Activated T-helper 2 cell treated with anti-CD3 and anti-CD28 coated beads, Interferon-gamma antibody, Interleukin-2, Interleukin-4, amounts not matched to agents 10 μg/mL and 5 μg/mL and 100 μg/mL, durations not matched to agents 14 hours and 24 hours and 36 hours (primary cell): ENCODE results near the gene FAM120C. TPM values are rescaled to one million over a fixed set of nuclear protein-coding genes. Genes with fewer than 3 reads are reported as not detected.

ENCODE experiments used
- DNase-seq: peaks from one replicate; pipeline ENCODE4 v3.0.0; 2021; ENCODE audit warnings: low spot score
- H3K27ac Mint-ChIP-seq: one replicate; pipeline ENCODE4 v1.8.0; 2021; ENCODE audit warnings: mixed read lengths
- H3K27me3 Mint-ChIP-seq: one replicate; pipeline ENCODE4 v1.8.0; 2021; ENCODE audit warnings: low read depth, mixed read lengths
- H3K36me3 Mint-ChIP-seq: one replicate; pipeline ENCODE4 v1.8.0; 2021; ENCODE audit warnings: low read depth, mixed read lengths
- H3K4me1 Mint-ChIP-seq: one replicate; pipeline ENCODE4 v1.8.0; 2021; ENCODE audit warnings: low read depth, mixed read lengths
- H3K4me3 Mint-ChIP-seq: one replicate; pipeline ENCODE4 v1.8.0; 2021; ENCODE audit warnings: low read depth, mild to moderate bottlenecking, moderate library complexity, mixed read lengths
- H3K9me3 Mint-ChIP-seq: one replicate; pipeline ENCODE4 v1.8.0; 2021; ENCODE audit warnings: mixed read lengths
- intact Hi-C: fragments of 100-400 bp; cut with micrococcal nuclease; formaldehyde crosslinking; loops from one replicate; pipeline ENCODE4 v1.15.1; 2023
- total RNA-seq: library from RNA; stranded (reverse); gene quantifications from 2 replicates; pipeline ENCODE4 v1.2.3, GENCODE V29; 2022

FAM120C gene
- total RNA-seq, 1 donor from 2014 or later, result 10.0 TPM

GRCh38 chrX:54181202-54181953, 1.7 kb downstream of the FAM120C start:
- Mint-ChIP-seq H3K36me3 (peaks cover 49% of the 10 kb centered on the region), H3K27me3 (no peaks in the 10 kb centered on the region), H3K4me1 (peaks cover 53% of the 10 kb centered on the region), H3K27ac (peak overlapping the region; percentile 81), H3K9me3 (no peaks in the 10 kb centered on the region), H3K4me3 (peak overlapping the region; percentile 86)
- intact Hi-C loops, result loop anchor here (5.0 to 10.0 kb wide), 2 partner anchors 353 to 626 kb away; partner anchors contain the start of genes GNL3L and MAGED2
- DNase-seq, result no peak

GRCh38 chrX:54180403-54180802, 2.7 kb downstream of the FAM120C start:
- Mint-ChIP-seq H3K27ac (no peak overlapping the region), H3K27me3 (no peaks in the 10 kb centered on the region), H3K4me1 (peaks cover 53% of the 10 kb centered on the region), H3K36me3 (peaks cover 49% of the 10 kb centered on the region), H3K9me3 (no peaks in the 10 kb centered on the region), H3K4me3 (peak overlapping the region; percentile 30)
- intact Hi-C loops, result loop anchor here (5.0 to 10.0 kb wide), 2 partner anchors 354 to 627 kb away; partner anchors contain the start of genes GNL3L and MAGED2
- DNase-seq, result no peak

- peaks cover 62% of the 10 kb centered on the region for H3K36me3 Mint-ChIP-seq
- H3K9me3 Mint-ChIP-seq, result no peaks in the 10 kb centered on the region
- H3K27ac Mint-ChIP-seq, result peak overlapping the region; percentile 30
- H3K4me3 Mint-ChIP-seq, result no peak overlapping the region
- H3K4me1 Mint-ChIP-seq, result peaks cover 51% of the 10 kb centered on the region
- intact Hi-C loops, result no loop called here
- H3K27me3 Mint-ChIP-seq, result no peaks in the 10 kb centered on the region
- no peak for DNase-seq
Measured at GRCh38 chrX:54178100-54178940, 4.7 kb downstream of the FAM120C start.

- no peak for DNase-seq
- H3K27ac Mint-ChIP-seq, result no peak overlapping the region
- intact Hi-C loops, result no loop called here
- H3K36me3 Mint-ChIP-seq, result peaks cover 62% of the 10 kb centered on the region
- no peaks in the 10 kb centered on the region for H3K9me3 Mint-ChIP-seq
- peaks cover 51% of the 10 kb centered on the region for H3K4me1 Mint-ChIP-seq
- no peaks in the 10 kb centered on the region for H3K27me3 Mint-ChIP-seq
- no peak overlapping the region for H3K4me3 Mint-ChIP-seq
Measured at GRCh38 chrX:54177306-54177705, 5.7 kb downstream of the FAM120C start.

GRCh38 chrX:54173791-54174190, 9.3 kb downstream of the FAM120C start:
- intact Hi-C loops, result no loop called here
- Mint-ChIP-seq H3K36me3 (peaks cover 33% of the 10 kb centered on the region), H3K9me3 (no peaks in the 10 kb centered on the region), H3K27me3 (no peaks in the 10 kb centered on the region), H3K4me3 (no peak overlapping the region), H3K4me1 (peaks cover 18% of the 10 kb centered on the region), H3K27ac (no peak overlapping the region)
- no peak for DNase-seq

- no peak for DNase-seq
- Mint-ChIP-seq H3K27ac (no peak overlapping the region), H3K27me3 (no peaks in the 10 kb centered on the region), H3K9me3 (no peaks in the 10 kb centered on the region), H3K36me3 (peaks cover 25% of the 10 kb centered on the region), H3K4me1 (peaks cover 9% of the 10 kb centered on the region), H3K4me3 (no peak overlapping the region)
- intact Hi-C loops, result no loop called here
Measured at GRCh38 chrX:54172455-54172854, 10.6 kb downstream of the FAM120C start.

- H3K9me3 Mint-ChIP-seq, result no peaks in the 10 kb centered on the region
- H3K4me3 Mint-ChIP-seq, result no peak overlapping the region
- peaks cover 18% of the 10 kb centered on the region for H3K36me3 Mint-ChIP-seq
- intact Hi-C loops, result no loop called here
- peaks cover 1% of the 10 kb centered on the region for H3K4me1 Mint-ChIP-seq
- no peaks in the 10 kb centered on the region for H3K27me3 Mint-ChIP-seq
- no peak overlapping the region for H3K27ac Mint-ChIP-seq
- no peak for DNase-seq
Measured at GRCh38 chrX:54171527-54172250, 11.4 kb downstream of the FAM120C start.

- H3K27me3 Mint-ChIP-seq, result no peaks in the 10 kb centered on the region
- H3K9me3 Mint-ChIP-seq, result no peaks in the 10 kb centered on the region
- intact Hi-C loops, result no loop called here
- H3K36me3 Mint-ChIP-seq, result peaks cover 16% of the 10 kb centered on the region
- H3K4me1 Mint-ChIP-seq, result no peaks in the 10 kb centered on the region
- H3K4me3 Mint-ChIP-seq, result no peak overlapping the region
- H3K27ac Mint-ChIP-seq, result no peak overlapping the region
- no peak for DNase-seq
Measured at GRCh38 chrX:54171091-54171490, 12.0 kb downstream of the FAM120C start.

- intact Hi-C loops, result no loop called here
- Mint-ChIP-seq H3K4me1 (no peaks in the 10 kb centered on the region), H3K27ac (no peak overlapping the region), H3K4me3 (no peak overlapping the region), H3K9me3 (no peaks in the 10 kb centered on the region), H3K27me3 (no peaks in the 10 kb centered on the region), H3K36me3 (peaks cover 2% of the 10 kb centered on the region)
- DNase-seq, result no peak
Measured at GRCh38 chrX:54166915-54167314, 16.1 kb downstream of the FAM120C start.

GRCh38 chrX:54157561-54157960, 25.5 kb downstream of the FAM120C start:
- Mint-ChIP-seq H3K27me3 (no peaks in the 10 kb centered on the region), H3K36me3 (peaks cover 3% of the 10 kb centered on the region), H3K9me3 (no peaks in the 10 kb centered on the region), H3K4me1 (peaks cover 2% of the 10 kb centered on the region), H3K4me3 (no peak overlapping the region), H3K27ac (no peak overlapping the region)
- DNase-seq, result no peak
- intact Hi-C loops, result no loop called here

- peaks cover 18% of the 10 kb centered on the region for H3K36me3 Mint-ChIP-seq
Measured at GRCh38 chrX:54134269-54134668, 48.8 kb downstream of the FAM120C start.

GRCh38 chrX:54116391-54116790, 66.7 kb downstream of the FAM120C start:
- H3K36me3 Mint-ChIP-seq, result no peaks in the 10 kb centered on the region
- intact Hi-C loops, result no loop called here
- H3K4me3 Mint-ChIP-seq, result no peak overlapping the region
- no peaks in the 10 kb centered on the region for H3K9me3 Mint-ChIP-seq
- H3K4me1 Mint-ChIP-seq, result no peaks in the 10 kb centered on the region
- H3K27ac Mint-ChIP-seq, result no peak overlapping the region
- H3K27me3 Mint-ChIP-seq, result no peaks in the 10 kb centered on the region
- no peak for DNase-seq

More at GRCh38 chrX:54134269-54134668, 48.8 kb downstream of the FAM120C start:
- no peak for DNase-seq
- no peaks in the 10 kb centered on the region for H3K4me1 Mint-ChIP-seq
- no peak overlapping the region for H3K4me3 Mint-ChIP-seq
- intact Hi-C loops, result no loop called here
- H3K27ac Mint-ChIP-seq, result no peak overlapping the region
- no peaks in the 10 kb centered on the region for H3K9me3 Mint-ChIP-seq
- no peaks in the 10 kb centered on the region for H3K27me3 Mint-ChIP-seq
